Activated T-cell treated with anti-CD3 and anti-CD28 coated beads for 1 hour (primary cell): ENCODE measurements around the gene PRKCB.

Experiments used
- DNase-seq: peaks from one replicate; pipeline ENCODE4 v3.0.0-alpha.2; 2020; ENCODE audit warnings: low read depth

The PRKCB gene

GRCh38 chr16:24049113-24049512 lies 213.3 kb downstream of the PRKCB start:
- no peak for DNase-seq

- no peak for DNase-seq
Observed at GRCh38 chr16:24051125-24051524, 215.3 kb downstream of the PRKCB start.

DNA sequence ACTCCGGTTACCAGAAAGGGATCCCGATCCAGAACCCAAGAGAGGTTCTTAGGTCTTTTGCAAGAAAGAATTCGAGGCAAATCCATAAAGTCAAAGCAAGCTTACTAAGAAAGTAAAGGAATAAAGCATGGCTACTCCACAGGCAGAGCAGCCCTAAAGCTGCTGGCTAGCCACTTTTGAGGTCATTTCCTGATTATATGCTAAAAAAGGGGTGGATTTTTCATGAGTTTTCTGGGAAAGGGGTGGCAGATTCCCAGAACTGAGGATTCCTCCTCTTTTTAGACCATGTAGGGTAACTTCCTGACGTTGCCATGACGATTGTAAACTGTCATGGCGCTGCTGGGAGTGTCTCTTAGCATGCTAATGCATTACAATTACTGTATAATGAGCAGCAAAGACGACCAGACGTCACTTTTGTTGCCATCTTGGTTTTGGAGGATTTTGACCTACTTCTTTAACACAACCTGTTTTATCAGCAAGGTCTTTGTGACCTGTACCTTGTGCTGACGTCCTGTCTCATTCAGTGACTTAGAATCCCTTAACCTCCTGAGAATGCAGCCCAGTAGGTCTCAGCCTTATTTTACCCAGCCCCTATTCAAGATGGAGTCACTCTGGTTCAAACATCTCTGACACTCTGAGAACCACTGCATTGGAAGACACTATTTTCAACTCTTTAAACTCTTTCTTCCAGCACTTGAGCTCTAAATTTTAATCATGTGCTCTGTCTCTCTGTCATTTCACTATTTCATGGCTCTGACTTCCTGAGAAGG lies 216.7 kb downstream of the PRKCB start:
- no peak for DNase-seq

DNA sequence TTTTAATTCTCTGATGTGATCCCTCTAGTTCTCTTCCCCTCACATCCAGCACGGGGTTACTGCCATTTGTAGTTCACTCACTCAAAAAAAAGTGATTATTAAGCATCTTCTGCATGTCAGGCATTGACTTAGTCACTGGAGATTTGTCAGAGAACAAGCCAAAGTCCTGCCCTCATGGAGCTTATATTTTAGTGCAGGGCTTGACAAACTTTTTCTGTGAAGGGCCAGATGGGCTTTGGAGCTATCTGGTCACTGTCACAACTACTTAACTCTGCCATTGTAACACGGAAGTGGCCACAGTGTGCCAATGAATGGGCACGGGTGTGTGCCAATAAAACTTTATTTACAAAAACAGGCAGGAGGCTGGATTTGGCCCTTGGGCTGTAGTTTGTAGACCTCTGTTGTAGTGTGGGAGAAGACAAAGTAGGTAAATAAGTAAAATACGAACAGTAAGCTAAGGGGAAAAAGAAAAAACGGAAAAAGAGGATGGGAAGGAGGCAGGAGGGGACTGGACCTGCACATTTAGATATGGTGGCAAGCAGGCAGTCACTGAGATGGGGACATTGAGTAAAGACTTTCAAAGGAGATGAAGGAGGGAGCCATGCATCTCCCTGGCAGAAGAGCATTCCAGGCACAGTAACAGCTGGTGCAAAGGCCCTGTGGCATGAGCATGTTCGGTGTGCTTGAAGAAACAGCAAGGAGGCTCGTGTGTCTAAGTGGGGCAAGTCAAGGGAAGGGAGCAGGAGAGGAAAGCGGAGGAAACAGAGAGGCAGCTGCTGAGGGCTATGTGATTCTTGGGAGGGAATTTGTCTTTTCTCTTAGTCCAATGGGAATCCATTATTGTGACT lies 217.5 kb downstream of the PRKCB start:
- DNase-seq, result no peak

DNA sequence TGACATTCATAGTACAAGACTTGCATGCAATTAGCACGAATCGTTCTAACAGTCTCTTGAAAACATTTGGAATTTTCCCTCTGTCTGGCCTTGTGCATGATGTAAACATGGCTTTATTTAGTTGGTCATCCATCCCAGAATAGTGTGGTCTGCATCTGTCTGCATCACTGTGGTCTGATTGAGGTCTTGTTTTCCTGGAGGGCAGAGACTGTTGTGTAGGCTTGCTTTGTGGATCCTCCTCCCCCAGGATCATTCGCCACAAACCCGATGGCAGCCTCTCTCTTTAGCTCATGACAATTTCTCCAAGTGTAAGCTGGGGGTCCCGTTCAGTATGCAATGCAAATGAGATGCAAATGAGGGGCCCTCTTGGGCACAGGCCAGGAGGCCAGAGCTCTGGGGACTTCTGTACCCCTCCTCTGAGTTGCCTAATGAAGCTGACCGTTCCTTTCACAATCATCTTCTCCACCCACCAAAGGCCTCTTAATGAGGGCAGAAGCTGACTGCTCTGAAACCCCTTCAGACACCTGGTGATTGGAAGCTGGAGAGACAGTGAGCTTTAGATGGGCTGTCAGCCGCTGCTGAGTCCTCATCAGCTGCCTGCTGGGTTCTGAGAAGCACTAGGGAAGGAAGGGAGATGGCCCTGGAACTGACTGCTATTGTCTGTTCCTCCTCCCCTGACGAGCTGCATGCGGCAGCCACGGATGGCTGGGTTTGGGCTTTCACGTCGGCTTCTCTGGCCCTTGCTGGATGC lies 219.1 kb downstream of the PRKCB start:
- no peak for DNase-seq

DNA sequence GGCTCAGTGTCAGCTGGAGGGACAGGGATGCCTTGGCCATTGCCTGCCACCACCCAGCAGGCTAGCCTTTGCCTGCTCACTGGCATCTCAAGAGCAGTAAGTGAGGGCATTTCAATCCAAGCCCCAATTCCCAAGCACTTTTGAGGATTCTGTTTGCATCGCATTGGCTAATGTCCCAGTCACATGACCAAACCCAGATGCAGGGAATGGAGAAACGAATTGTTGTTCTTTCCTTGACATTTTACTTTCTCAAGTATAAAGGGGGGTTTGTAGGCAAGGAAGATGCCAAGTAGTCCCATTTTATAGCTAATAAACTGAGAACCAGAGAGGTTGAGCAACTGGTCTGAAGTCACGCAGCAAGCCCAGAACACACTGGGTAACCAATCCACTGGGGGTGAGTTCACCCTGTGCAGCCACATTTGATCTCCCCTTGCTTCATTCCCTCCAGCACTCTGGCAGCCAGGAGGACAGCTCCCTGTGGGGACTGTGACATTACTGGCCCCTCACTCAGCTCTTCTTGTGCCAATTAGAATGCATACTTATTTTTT lies 226.6 kb downstream of the PRKCB start:
- DNase-seq, result no peak

DNA sequence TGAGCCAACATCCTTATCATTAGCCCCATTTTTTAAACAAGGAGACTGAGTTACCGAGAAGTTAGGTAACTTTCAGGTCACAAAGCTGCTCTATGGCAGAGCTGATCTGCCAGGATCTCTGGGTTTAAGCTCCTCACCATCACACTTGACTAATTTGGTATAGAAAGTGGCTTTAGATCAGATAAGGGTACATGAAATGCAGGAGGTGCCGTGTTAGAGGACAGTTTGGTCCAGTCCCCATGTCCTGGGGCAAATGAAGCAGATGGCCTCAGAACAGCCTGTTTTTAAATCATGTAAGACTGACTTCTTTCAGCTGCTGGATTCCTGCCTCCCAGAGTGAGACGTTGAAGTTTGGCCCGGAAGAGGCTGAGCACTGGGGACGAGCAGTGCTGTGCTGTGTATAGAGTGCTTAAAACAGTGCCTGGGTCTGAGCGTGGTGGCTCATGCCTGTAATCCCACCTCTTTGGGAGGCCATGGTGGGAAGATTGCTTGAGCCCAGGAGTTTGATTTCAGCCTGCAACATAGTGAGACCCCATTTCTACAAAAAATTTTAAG lies 233.3 kb downstream of the PRKCB start:
- DNase-seq, result no peak

DNA sequence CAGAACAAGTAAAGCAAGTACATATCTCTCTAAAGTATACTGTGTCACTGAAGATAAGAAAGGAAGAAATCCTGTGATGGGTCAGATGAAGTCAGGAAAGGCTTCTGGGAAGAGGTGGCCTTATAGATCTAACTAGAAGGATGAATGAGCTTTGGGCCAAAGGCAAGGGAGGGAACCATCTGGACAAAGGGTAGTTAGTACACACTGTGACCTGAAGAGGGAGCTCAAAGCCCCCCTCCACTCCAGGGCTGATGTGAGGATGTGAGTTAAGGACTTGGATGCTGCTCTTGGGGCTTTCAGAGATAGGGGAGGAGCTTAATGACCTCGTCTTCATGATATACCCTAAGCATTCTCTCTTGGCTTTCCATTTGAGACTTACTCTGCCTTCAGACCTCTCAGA lies 235.1 kb downstream of the PRKCB start:
- no peak for DNase-seq

- DNase-seq, result no peak
Observed at GRCh38 chr16:24071666-24072360, 236.0 kb downstream of the PRKCB start.

GRCh38 chr16:24073321-24073720 lies 237.5 kb downstream of the PRKCB start:
- DNase-seq, result no peak

- DNase-seq, result no peak
Observed at GRCh38 chr16:24074574-24074973, 238.8 kb downstream of the PRKCB start.

DNA sequence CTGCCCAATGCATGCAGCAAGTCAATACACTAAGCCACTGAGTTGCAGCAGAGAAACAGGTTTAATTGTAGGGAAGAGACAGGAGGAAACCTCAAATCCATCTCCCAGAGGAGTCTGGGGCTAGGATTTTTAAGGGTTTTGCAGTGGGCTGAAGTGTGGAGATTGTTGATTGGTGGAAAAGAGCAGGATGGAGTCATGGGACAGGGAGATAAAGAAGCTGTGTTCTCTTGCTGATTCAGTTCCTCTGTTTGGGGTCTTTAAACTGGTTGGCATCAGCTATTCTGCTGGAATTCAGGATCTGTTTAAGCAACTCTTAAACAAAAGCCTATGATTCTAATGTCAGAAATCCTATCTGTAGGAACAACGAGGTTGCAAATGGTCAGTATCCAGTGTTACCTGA lies 239.5 kb downstream of the PRKCB start:
- DNase-seq, result no peak

GRCh38 chr16:24075931-24076716 lies 240.3 kb downstream of the PRKCB start:
- no peak for DNase-seq

- no peak for DNase-seq
Observed at GRCh38 chr16:24077292-24077691, 241.5 kb downstream of the PRKCB start.

DNA sequence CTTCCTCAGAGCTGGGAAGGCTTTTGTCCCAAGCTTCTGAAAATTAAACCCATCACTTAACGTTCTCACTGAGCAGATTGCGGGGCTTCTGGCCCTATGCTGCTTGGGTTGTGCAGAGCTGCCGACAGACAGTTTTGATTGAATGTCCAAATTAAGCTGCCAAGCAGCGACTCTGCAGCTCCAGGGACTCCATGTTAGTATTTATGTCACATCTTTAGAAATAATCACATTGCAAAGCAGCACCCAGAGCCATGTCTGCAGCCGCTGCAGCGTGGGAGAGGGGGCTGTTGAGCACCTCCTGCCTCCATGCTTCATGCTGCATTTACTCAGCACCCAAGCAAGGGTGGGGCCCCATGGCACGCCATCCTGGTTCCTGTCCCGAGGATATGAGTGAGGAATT lies 242.2 kb downstream of the PRKCB start:
- no peak for DNase-seq

DNA sequence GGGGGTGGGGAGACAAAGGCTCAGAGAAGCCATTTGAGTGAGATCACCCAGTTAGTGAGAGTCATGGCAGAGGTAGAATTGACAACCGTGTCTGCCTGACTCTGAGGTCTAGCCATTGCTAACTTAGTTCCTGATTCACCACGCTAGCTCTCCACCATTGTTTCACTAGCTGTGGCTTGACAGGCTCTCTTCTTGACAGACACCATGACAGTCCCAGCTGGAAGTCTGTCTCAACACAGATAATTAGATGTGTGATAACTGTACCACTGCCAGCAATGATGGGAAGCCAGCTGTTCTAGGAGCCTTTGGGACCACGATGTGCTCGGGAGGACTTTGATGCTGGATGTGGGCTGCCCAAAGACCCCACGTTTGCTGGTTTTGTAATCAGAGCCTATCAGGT lies 249.9 kb downstream of the PRKCB start:
- DNase-seq, result no peak

- no peak for DNase-seq
Observed at GRCh38 chr16:24087891-24088410, 252.2 kb downstream of the PRKCB start.

- no peak for DNase-seq
Observed at GRCh38 chr16:24088767-24089166, 253.0 kb downstream of the PRKCB start.

DNA sequence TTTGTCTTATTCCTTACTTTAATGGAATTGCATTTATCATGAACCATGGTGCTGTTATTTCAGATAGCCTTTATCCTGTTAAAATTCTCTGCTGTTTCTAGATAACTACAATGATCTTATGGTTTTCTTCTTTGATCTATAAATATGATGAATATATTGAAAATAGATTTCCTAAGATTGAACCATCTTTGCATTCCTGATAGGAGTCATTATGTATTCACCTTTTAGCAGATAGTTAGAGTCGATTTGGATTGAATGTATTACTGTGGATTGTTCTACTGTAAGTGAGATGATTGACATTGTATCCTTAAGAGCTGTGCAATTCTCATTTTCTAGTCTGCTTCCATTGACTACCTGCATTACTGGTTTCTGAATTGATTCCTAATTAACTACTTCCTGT lies 255.3 kb downstream of the PRKCB start:
- DNase-seq, result no peak

DNA sequence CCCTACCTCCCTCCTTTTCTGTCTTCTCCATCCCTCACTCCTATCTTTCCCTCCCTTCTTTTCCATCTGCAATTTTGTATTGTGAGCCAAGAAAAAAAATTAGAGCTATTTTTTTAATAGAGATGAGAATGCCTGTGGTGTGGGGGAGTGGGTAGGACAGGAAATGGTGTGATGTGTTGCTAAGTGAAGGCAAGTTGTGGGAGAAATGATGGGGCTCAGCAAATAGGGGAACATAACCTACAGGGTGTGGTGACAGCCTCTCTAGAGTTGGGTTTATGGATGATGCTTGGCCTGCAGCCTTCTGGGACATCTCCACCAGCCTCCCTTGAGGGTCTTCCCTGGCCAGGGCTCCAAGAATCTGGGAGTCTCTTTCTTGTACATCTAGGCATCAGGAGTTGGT lies 257.3 kb downstream of the PRKCB start:
- no peak for DNase-seq
